GM18907 (cell line): ENCODE data around the gene PCDHGA4.
A peak's percentile ranks its signal among the peaks of the same experiment; 100 is the strongest.
"Not testable (repeated sequence)": the region's sequence is repeated elsewhere in the genome, so short reads cannot be mapped to it uniquely, and the experiment has no call there.

Experiments
- ATAC-seq: cut with Tn5 transposase; IDR thresholded peaks from one replicate; pipeline ENCODE4 v1.9.1; 2021; ENCODE audit warnings: mild to moderate bottlenecking, moderate library complexity; ENCODE audit not compliant: unreplicated experiment

Gene PCDHGA4

GRCh38 chr5:141346017-141346416, 8.8 kb upstream of the PCDHGA4 start:
- not testable (repeated sequence) for ATAC-seq

DNA sequence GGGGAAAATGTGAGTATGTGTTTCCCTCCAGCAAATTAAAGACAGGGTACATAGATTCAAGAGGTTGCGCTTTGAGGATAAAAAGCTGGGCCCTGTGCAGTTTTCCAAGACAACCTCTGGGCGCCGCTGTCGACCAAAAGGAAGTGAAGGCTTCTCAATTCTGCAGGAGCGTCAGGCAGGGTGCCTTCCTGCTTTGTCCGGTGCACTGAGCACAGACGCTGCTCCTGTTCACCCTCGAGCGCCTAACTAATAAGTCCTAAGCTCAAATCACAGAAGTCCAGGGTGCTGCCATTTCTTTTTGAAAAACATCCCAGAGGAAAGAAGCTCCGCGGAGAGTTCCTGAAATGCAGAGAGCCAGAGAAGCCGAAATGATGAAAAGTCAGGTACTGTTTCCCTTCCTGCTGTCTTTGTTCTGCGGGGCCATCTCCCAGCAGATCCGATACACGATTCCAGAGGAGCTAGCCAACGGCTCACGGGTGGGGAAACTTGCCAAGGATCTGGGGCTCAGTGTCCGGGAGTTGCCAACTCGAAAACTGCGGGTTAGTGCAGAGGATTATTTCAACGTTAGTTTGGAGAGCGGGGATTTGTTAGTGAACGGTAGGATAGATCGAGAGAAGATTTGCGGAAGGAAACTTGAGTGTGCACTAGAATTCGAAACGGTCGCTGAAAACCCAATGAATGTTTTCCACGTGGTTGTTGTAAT, 4.8 kb upstream of the PCDHGA4 start, which contains the start of gene PCDHGB1:
TSS of gene PCDHGB1 (plus strand) at position 183 of the 703 bp plus-strand sequence. CDS start at position 345, 162 bp downstream.
- ATAC-seq: peak; percentile 68

- ATAC-seq: no peak
Measured at GRCh38 chr5:141351591-141351990, 3.2 kb upstream of the PCDHGA4 start.

- ATAC-seq: no peak
Measured at GRCh38 chr5:141355641-141356040, 820 bp downstream of the PCDHGA4 start.

DNA sequence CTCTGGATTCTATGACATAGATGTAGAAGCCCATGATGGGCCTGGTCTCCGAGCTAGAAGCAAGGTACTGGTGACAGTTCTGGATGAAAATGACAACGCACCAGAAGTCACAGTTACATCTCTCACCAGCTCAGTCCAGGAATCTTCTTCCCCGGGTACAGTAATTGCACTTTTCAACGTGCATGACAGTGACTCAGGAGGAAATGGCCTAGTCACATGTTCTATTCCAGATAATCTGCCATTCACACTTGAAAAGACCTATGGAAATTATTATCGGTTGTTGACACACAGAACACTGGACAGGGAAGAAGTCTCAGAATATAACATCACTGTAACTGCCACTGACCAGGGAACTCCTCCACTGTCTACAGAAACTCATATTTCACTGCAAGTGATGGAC, 1.3 kb downstream of the PCDHGA4 start:
- no peak for ATAC-seq

DNA sequence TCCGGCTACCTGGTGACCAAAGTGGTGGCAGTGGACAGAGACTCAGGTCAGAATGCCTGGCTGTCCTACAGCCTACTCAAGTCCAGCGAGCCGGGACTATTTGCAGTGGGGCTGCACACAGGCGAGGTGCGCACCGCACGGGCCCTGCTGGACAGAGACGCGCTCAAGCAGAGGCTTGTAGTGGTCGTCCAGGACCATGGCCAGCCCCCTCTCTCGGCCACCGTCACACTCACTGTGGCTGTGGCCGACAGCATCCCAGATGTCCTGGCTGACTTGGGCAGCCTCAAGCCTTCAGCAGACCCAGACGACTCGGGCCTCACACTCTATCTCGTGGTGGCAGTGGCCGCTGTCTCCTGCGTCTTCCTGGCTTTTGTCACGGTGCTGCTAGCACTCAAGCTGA, 2.1 kb downstream of the PCDHGA4 start:
- no peak for ATAC-seq

DNA sequence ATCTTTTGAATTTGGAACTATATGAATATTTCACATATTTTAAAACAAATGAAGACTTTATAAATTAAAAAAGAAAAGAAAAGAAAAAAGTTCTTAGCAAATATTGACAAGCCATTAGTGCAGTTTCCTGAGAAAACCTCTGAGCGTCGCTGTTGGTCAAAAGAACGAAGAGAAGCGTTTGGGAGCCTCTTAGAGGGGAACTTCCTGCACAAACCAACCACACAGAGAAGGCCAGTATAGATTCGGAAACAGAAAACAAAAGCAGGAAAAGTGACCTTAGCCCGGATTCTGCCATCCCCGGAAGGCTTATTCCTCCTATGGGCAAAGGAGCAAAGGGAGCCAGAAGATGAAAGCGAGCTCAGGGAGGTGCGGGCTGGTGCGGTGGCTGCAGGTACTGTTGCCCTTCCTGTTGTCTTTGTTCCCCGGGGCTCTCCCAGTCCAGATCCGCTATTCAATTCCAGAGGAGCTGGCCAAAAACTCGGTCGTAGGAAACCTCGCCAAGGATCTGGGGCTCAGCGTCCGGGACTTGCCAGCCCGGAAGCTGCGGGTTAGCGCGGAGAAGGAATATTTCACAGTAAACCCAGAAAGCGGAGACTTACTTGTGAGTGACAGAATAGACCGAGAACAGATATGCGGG, 5.1 kb downstream of the PCDHGA4 start, which contains the start of gene PCDHGB2:
TSS of gene PCDHGB2 (plus strand) at position 205 of the 637 bp plus-strand sequence. CDS start at position 347, 142 bp downstream.
- peak; percentile 48 for ATAC-seq

DNA sequence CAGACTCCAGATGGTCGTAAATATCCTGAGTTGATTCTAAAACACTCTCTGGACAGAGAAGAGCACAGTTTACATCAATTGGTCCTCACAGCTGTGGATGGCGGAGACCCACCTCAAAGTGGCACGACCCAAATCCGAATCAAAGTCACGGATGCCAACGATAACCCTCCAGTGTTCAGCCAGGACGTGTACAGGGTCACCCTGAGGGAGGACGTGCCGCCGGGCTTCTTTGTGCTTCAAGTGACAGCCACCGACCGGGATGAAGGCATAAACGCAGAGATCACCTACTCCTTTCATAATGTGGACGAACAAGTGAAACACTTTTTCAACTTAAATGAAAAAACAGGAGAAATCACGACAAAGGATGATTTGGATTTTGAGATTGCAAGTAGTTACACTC, 5.9 kb downstream of the PCDHGA4 start:
- ATAC-seq: no peak

GRCh38 chr5:141362719-141363118, 7.9 kb downstream of the PCDHGA4 start:
- no peak for ATAC-seq

DNA sequence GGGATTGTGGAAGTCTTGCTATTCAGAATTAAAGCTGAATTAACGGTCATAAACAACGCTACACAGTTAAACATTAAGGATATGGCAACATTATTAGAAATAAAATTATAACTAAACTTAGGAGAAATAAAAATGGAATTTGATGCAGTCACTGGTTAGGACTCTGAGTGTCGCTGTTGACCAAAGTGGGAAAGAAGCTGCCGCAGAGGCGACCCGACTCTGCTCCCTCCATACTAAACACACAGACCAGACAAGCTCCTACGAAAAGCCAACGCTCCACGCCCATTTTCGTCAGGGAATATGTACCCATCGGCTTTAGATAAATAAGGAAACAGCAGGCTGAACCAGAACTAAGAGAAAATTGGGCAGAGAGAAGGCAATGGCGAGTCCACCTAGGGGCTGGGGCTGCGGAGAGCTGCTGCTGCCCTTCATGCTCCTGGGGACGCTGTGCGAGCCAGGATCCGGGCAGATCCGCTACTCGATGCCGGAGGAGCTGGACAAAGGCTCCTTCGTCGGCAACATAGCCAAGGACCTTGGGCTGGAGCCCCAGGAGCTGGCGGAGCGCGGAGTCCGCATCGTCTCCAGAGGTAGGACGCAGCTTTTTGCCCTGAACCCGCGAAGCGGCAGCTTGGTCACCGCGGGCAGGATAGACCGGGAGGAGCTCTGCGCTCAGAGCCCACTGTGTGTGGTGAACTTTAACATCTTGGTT, 9.3 kb downstream of the PCDHGA4 start, which contains the start of gene PCDHGA5:
TSS of gene PCDHGA5 (plus strand) at position 211 of the 709 bp plus-strand sequence. CDS start at position 380, 169 bp downstream.
- ATAC-seq: no peak

GRCh38 chr5:141366016-141366896, 11.4 kb downstream of the PCDHGA4 start:
- no peak for ATAC-seq

DNA sequence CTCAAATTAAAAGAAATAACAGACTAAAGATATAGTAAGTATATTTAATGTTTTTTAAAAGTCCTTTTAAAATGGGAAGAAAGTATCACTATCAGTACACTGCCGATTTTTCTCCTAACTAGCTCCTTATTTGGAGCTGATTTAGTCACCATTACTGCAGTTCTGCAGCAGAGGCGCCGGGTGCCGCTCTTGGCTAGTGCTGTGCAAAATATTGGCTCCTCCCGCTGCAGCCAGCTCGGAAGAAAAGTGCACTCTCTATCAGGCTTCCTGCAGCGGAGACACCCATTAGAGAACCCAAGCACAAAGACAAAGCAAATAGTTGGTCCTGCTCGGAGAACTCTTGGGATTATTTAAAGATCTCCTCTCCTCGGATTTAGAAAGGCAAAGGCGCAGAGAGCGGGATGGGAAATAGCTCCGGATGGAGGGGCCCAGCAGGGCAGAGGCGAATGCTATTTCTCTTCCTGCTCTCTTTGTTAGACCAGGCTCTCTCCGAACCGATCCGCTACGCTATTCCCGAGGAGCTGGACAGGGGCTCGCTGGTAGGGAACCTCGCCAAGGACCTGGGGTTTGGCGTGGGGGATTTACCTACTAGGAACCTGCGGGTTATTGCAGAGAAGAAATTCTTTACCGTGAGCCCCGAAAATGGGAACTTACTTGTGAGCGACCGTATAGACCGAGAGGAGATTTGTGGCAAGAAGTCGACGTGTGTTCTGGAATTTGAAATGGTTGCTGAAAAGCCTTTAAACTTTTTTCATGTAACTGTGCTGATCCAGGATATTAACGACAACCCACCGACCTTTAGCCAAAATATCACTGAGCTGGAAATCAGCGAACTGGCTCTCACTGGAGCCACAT, 15.4 kb downstream of the PCDHGA4 start, which contains the start of gene PCDHGB3:
TSS of gene PCDHGB3 (plus strand) at position 249 of the 855 bp plus-strand sequence. CDS start at position 402, 153 bp downstream.
- ATAC-seq: peak; percentile 97

- no peak for ATAC-seq
Measured at GRCh38 chr5:141371572-141372475, 17.0 kb downstream of the PCDHGA4 start.

GRCh38 chr5:141373673-141374317, 19.0 kb downstream of the PCDHGA4 start, which contains the start of gene PCDHGA6:
TSS of gene PCDHGA6 (plus strand) at chr5:141373891. CDS start at chr5:141374084, 193 bp downstream.
- ATAC-seq: no peak

DNA sequence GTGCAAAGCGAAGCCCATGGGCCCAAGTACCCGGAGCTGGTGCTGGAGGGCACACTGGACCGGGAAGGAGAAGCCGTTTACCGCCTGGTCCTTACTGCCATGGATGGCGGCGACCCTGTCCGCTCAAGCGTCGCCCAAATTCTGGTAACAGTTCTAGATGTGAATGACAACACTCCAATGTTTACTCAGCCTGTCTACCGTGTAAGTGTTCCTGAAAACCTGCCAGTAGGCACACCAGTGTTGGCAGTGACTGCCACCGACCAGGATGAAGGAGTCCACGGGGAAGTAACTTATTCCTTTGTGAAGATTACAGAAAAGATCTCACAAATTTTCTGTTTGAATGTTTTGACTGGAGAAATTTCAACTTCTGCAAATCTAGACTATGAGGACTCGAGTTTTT, 19.8 kb downstream of the PCDHGA4 start:
- ATAC-seq: no peak

DNA sequence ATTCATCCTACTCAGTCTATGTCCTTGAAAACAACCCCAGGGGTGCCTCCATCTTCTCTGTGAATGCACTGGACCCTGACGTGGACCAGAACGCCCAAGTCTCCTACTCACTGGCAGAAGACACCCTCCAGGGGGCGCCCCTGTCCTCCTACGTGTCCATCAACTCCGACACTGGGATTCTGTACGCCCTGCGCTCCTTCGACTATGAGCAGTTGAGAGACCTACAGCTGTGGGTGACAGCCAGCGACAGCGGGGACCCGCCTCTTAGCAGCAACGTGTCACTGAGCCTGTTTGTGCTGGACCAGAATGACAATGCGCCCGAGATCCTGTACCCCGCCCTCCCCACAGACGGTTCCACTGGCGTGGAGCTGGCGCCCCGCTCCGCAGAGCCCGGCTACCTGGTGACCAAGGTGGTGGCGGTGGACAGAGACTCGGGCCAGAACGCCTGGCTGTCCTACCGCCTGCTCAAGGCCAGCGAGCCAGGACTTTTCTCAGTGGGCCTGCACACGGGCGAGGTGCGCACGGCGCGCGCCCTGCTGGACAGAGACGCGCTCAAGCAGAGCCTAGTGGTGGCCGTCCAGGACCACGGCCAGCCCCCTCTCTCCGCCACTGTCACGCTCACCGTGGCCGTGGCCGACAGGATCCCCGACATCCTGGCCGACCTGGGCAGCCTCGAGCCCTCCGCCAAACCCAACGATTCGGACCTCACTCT, 20.8 kb downstream of the PCDHGA4 start:
- not testable (repeated sequence) for ATAC-seq
